Heart left ventricle (tissue), 13 donors: ENCODE data around the gene OSM.

Experiments
- POLR2A ChIP-seq, 2 donors: fragments of 450-650 bp; IDR thresholded peaks; one replicate each; pipeline ENCODE4 v1.6.1; 2017; ENCODE audit warnings: antibody characterized with exemption in 2 of 2, mild to moderate bottlenecking in 2 of 2, moderate library complexity in 2 of 2
- TF ChIP-seq, protein P1 (sequence below), 12 donors: fragments of 200-600 bp; sonication (generic) in 4 of 12; IDR thresholded peaks; one replicate each; pipeline versions ENCODE4 v1.5.0 to v1.8.0; 2018 to 2022; ENCODE audit warnings: antibody characterized with exemption in 12 of 12, mild to moderate bottlenecking in 5 of 12
- donor health status: ischemic (EF 13 %, LVEDD 7.1; RV severe dilation, severe dysfunction).
- donor health status: DM: no; HTN: yes; CAD: no.
- donor health status: DM: no; HTN: no; CAD: no.
- donor health status: ischemic (EF 25% LVEDD 6.9; RV normal size, moderate dysfunction).
- donor health status: ischemic (EF 25% LVEDD 5.7; RV mildly dilated, moderate dysfunction).
- donor health status: ischemic (EF 35%, LVEDD 5.7; RV mildly dilated, moderate dysfunction).
- donor health status: nonischemic (EF 11% LVEDD 7.7; RV severe dilation, severe dysfunction).
- donor health status: DM: yes; HTN: yes; CAD: no.
- donor health status: PGD.
- donor health status: ischemic (EF 29% LVEDD 5.4; RV normal size, mild dysfunction).
- donor health status: nonischemic (EF 23%, LVEDD 6.1; RV moderate dilation, normal function).

DNA sequence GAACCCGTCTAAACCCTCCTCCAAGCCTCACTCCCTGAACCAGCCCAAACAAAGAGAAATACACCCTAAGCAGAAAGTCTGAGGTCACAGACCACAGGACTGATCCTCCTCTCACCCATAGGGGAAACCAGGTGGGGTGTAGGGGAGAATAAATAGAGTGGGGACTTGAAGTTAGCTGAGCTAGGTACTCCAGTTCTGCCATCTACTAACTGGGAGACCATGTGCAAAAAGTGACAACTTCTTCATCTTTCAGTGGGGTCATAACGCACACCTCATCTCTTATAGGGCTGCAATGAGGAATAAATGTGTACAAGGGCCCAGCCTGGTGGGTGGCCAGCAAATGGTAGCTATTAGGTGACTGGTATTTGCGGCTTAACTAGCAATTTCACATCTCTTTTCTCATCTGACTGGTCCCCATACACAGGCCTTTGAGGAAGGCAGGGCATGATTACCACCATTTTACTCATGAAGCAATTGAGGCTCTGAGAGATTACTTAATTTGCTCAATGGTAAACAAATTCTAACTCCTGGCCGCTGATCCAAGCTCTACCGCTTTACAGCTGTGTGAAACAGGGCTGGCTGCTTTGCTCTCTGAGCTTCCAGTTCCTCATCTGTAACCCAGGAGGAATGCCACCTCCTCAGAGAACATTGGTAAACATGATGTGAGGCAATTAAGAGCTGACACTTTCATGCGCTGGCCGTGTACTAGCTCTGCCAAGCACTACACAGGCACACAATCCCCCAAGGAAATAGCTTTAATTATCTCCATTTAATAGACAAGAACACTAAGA, 43.5 kb upstream of the OSM start:
- TF ChIP-seq POLR2A (IDR thresholded peaks at IDR 0.05): no peak
- TF ChIP-seq, protein P1, sequence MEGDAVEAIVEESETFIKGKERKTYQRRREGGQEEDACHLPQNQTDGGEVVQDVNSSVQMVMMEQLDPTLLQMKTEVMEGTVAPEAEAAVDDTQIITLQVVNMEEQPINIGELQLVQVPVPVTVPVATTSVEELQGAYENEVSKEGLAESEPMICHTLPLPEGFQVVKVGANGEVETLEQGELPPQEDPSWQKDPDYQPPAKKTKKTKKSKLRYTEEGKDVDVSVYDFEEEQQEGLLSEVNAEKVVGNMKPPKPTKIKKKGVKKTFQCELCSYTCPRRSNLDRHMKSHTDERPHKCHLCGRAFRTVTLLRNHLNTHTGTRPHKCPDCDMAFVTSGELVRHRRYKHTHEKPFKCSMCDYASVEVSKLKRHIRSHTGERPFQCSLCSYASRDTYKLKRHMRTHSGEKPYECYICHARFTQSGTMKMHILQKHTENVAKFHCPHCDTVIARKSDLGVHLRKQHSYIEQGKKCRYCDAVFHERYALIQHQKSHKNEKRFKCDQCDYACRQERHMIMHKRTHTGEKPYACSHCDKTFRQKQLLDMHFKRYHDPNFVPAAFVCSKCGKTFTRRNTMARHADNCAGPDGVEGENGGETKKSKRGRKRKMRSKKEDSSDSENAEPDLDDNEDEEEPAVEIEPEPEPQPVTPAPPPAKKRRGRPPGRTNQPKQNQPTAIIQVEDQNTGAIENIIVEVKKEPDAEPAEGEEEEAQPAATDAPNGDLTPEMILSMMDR (IDR thresholded peaks at IDR 0.05): no peak
